ENCODE measurements around the gene ZMIZ2.

GRCh38 chr7:44700322-44700721 lies 48.3 kb upstream of the ZMIZ2 start:
- TF ChIP-seq CTCF (IDR thresholded peaks at IDR 0.05) (no peak), POLR2A (IDR thresholded peaks at IDR 0.05) (no peak)

All from thyroid gland (tissue), 4 donors.